ENCODE data around the gene SPTBN1. TPM values are rescaled to one million over a fixed set of nuclear protein-coding genes. Genes with fewer than 3 reads are reported as not detected.
A peak's percentile ranks its signal among the peaks of the same experiment; 100 is the strongest.

SPTBN1 gene
- total RNA-seq, 2 experiments from 2014 or later, result 132 to 183 TPM

DNA sequence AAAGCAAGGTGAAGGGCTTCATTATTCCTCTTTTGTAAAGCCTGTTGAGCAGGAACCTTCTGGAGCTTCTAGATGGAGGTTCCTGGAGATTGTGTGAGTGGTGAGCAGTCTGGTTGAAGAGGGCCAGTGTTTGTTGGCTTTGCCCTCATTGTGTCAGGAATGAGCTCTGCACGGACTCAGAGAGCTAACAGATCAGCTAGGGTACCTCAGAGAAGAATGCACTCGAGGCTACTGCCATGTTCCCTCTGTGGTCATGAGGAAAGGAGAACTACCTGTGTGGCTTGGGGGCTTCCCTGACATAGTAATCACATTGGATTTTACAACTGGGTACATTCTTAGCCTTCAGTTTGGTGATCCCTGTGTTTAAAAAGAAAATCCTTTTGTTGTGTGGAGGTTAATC lies 46.6 kb downstream of the SPTBN1 start:
- CTCF ChIA-PET (ENCODE audit: unreplicated experiment), result interaction anchor here (0.7 to 2.4 kb wide), 2 partner anchors 202 to 396 kb away, joined by 5 to 7 read pairs; no protein-coding TSS in a partner anchor
- H3K9me3 ChIP-seq (ENCODE audit: low read length), result no peaks in the 10 kb centered on the region
- H3K4me3 ChIP-seq (ENCODE audit: low read depth, low read length, poor library complexity, severe bottlenecking), result no peak overlapping the region
- H3K79me2 ChIP-seq (ENCODE audit: insufficient read depth, low read depth, low read length), result no peaks in the 10 kb centered on the region
- H3K36me3 ChIP-seq (ENCODE audit: insufficient read depth, low read length), result no peaks in the 10 kb centered on the region
- peak overlapping the region; percentile 2; the same call in 1 of the 2 replicates for H3K4me2 ChIP-seq (ENCODE audit: low read length)
- TF ChIP-seq, protein P1, sequence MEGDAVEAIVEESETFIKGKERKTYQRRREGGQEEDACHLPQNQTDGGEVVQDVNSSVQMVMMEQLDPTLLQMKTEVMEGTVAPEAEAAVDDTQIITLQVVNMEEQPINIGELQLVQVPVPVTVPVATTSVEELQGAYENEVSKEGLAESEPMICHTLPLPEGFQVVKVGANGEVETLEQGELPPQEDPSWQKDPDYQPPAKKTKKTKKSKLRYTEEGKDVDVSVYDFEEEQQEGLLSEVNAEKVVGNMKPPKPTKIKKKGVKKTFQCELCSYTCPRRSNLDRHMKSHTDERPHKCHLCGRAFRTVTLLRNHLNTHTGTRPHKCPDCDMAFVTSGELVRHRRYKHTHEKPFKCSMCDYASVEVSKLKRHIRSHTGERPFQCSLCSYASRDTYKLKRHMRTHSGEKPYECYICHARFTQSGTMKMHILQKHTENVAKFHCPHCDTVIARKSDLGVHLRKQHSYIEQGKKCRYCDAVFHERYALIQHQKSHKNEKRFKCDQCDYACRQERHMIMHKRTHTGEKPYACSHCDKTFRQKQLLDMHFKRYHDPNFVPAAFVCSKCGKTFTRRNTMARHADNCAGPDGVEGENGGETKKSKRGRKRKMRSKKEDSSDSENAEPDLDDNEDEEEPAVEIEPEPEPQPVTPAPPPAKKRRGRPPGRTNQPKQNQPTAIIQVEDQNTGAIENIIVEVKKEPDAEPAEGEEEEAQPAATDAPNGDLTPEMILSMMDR (conservative IDR thresholded peaks at IDR 0.05; ENCODE audit: low read length), result no peak
- TF ChIP-seq EZH2phosphoT487 (IDR thresholded peaks at IDR 0.05; ENCODE audit: borderline replicate concordance, low read depth, low read length), result no peak
- no peaks in the 10 kb centered on the region for H3K9me2 ChIP-seq (ENCODE audit: insufficient read depth, low read length)
- BruUV-seq (replicated peaks), result no TSS peak
- H4K20me1 ChIP-seq (ENCODE audit: insufficient read depth, low read length), result no peaks in the 10 kb centered on the region
- DNase-seq (ENCODE audit: low spot score), result no peak
- peaks cover 16% of the 10 kb centered on the region for H3K4me1 ChIP-seq (ENCODE audit: insufficient read depth, low read length, poor library complexity, severe bottlenecking)
- intact Hi-C loops (cut with micrococcal nuclease; ENCODE audit: unreplicated experiment), result loop anchor here (1.0 to 10.0 kb wide), 4 partner anchors 158 to 395 kb away; partner anchors contain the start of gene ACYP2
- POLR2A ChIA-PET, result interaction anchor here (1.2 kb wide), 1 partner anchor 396 kb away, joined by 5 read pairs; no protein-coding TSS in a partner anchor
- H3K27ac ChIP-seq (ENCODE audit: low read depth, low read length, poor library complexity, severe bottlenecking), result no peak overlapping the region
- H2AFZ ChIP-seq (ENCODE audit: low read length), result peak overlapping the region; percentile 16; the same call in 1 of the 2 replicates

DNA sequence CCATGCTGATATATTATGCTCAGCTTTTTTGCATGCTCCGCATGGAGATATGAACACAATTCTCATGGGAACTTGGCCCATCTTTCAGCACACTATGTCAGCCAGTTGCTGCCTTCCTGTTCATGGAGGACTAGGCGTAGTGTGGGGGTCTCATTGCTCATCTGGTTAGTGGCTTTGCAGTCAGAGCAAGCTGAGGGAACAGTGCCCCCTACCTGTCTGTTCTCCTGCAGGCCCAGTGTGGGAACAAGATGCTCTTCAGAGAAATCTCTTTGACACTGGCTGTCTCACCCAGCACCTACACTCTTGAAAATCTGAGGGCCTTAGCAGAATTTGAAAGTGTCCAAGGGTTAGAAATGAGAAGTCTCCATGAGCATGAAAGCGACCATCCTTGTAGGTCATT lies 47.1 kb downstream of the SPTBN1 start:
- H3K36me3 ChIP-seq (ENCODE audit: insufficient read depth, low read length), result no peaks in the 10 kb centered on the region
- no peak for TF ChIP-seq EZH2phosphoT487 (IDR thresholded peaks at IDR 0.05; ENCODE audit: borderline replicate concordance, low read depth, low read length)
- TF ChIP-seq, protein P1 (conservative IDR thresholded peaks at IDR 0.05; ENCODE audit: low read length), result peak; percentile 93
- peaks cover 12% of the 10 kb centered on the region for H3K4me1 ChIP-seq (ENCODE audit: insufficient read depth, low read length, poor library complexity, severe bottlenecking)
- peak; percentile 75 for DNase-seq (ENCODE audit: low spot score)
- no peaks in the 10 kb centered on the region for H4K20me1 ChIP-seq (ENCODE audit: insufficient read depth, low read length)
- H3K9me3 ChIP-seq (ENCODE audit: low read length), result no peaks in the 10 kb centered on the region
- H3K27ac ChIP-seq (ENCODE audit: low read depth, low read length, poor library complexity, severe bottlenecking), result no peak overlapping the region
- H3K4me2 ChIP-seq (ENCODE audit: low read length), result peak overlapping the region; percentile 2; the same call in 1 of the 2 replicates
- no peaks in the 10 kb centered on the region for H3K9me2 ChIP-seq (ENCODE audit: insufficient read depth, low read length)
- POLR2A ChIA-PET, result interaction anchor here (1.2 kb wide), 1 partner anchor 396 kb away, joined by 5 read pairs; no protein-coding TSS in a partner anchor
- BruUV-seq (replicated peaks), result no TSS peak
- no peaks in the 10 kb centered on the region for H3K79me2 ChIP-seq (ENCODE audit: insufficient read depth, low read depth, low read length)
- intact Hi-C loops (cut with micrococcal nuclease; ENCODE audit: unreplicated experiment), result loop anchor here (1.0 to 10.0 kb wide), 4 partner anchors 158 to 396 kb away; partner anchors contain the start of gene ACYP2
- no peak overlapping the region for H3K4me3 ChIP-seq (ENCODE audit: low read depth, low read length, poor library complexity, severe bottlenecking)
- H2AFZ ChIP-seq (ENCODE audit: low read length), result peak overlapping the region; percentile 16; the same call in 1 of the 2 replicates
- CTCF ChIA-PET (ENCODE audit: unreplicated experiment), result interaction anchor here (0.7 to 2.4 kb wide), 2 partner anchors 201 to 396 kb away, joined by 5 to 7 read pairs; no protein-coding TSS in a partner anchor

- H3K9me3 ChIP-seq (ENCODE audit: low read length), result no peaks in the 10 kb centered on the region
- H3K4me2 ChIP-seq (ENCODE audit: low read length), result no peak overlapping the region
- ChIA-PET POLR2A (interaction anchor here (1.2 kb wide), 1 partner anchor 397 kb away, joined by 5 read pairs; no protein-coding TSS in a partner anchor), CTCF (ENCODE audit: unreplicated experiment) (no interaction called here)
- H3K4me3 ChIP-seq (ENCODE audit: low read depth, low read length, poor library complexity, severe bottlenecking), result no peak overlapping the region
- H3K4me1 ChIP-seq (ENCODE audit: insufficient read depth, low read length, poor library complexity, severe bottlenecking), result peaks cover 12% of the 10 kb centered on the region
- H3K27ac ChIP-seq (ENCODE audit: low read depth, low read length, poor library complexity, severe bottlenecking), result no peak overlapping the region
- H3K79me2 ChIP-seq (ENCODE audit: insufficient read depth, low read depth, low read length), result no peaks in the 10 kb centered on the region
- no peaks in the 10 kb centered on the region for H4K20me1 ChIP-seq (ENCODE audit: insufficient read depth, low read length)
- no peak overlapping the region for H2AFZ ChIP-seq (ENCODE audit: low read length)
- intact Hi-C loops (cut with micrococcal nuclease; ENCODE audit: unreplicated experiment), result loop anchor here (1.0 to 10.0 kb wide), 4 partner anchors 159 to 397 kb away; partner anchors contain the start of gene ACYP2
- H3K9me2 ChIP-seq (ENCODE audit: insufficient read depth, low read length), result no peaks in the 10 kb centered on the region
- H3K36me3 ChIP-seq (ENCODE audit: insufficient read depth, low read length), result no peaks in the 10 kb centered on the region
- BruUV-seq (replicated peaks), result no TSS peak
- no peak for TF ChIP-seq EZH2phosphoT487 (IDR thresholded peaks at IDR 0.05; ENCODE audit: borderline replicate concordance, low read depth, low read length)
- TF ChIP-seq, protein P1 (conservative IDR thresholded peaks at IDR 0.05; ENCODE audit: low read length), result no peak
- no peak for DNase-seq (ENCODE audit: low spot score)
These were observed 47.7 kb downstream of the SPTBN1 start for GRCh38 chr2:54503828-54504227.

Measured in OCI-LY7 (cell line).